GM18526 (cell line): ENCODE results near the gene FLNC.

ENCODE experiments used
- POLR2A ChIP-seq: IDR thresholded peaks from 3 replicates; pipeline ENCODE4 v1.6.1; 2011; ENCODE audit not compliant: insufficient read length; ENCODE audit errors: extremely low read depth

Gene FLNC

GRCh38 chr7:128860158-128861073 is 30.2 kb downstream of the FLNC start:
- TF ChIP-seq POLR2A, result no peak

GRCh38 chr7:128861957-128862570 is 31.9 kb downstream of the FLNC start:
- TF ChIP-seq POLR2A, result no peak

DNA sequence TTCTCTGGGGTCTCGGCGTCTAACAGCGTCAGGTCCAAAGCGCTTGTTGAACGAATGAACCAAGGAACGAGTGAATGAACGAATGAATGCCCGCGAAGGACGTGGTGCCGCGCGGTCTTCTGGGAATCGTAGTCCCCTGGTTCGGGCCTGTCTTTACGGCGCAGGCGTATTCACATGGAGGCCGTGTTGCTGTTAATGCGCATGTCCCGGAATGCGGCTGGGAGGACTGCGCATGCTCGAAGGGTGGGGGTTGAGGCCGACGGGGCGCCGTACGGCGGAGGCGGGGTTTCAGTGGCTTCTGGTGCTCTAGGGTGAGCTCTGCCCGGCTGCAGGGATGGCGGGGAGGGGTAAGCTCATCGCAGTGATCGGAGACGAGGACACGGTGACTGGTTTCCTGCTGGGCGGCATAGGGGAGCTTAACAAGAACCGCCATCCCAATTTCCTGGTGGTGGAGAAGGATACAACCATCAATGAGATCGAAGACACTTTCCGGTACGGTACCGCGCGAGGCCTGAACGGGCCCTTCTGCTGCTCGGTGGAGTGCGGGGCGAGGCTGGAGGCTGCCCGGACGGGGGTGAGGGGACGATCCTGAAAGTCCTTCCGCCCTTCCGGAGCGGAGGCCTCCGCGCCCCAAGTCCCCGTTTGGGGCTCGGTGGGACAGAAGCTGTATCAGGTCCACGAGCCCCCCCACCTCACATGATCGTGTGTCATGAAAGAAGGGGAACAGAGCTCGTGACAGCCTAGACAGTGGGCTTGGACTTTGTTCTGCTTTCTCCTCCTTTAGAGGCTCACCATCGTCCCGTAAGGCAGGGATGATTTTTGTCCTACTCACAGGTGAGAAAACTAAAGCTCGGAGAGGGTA is 32.6 kb downstream of the FLNC start, which contains the start of gene ATP6V1F:
TSS of gene ATP6V1F (plus strand) at position 286 of the 862 bp plus-strand sequence. CDS start at position 335, 49 bp downstream.
- peak; percentile 83 for TF ChIP-seq POLR2A

GRCh38 chr7:128863433-128863989 is 33.3 kb downstream of the FLNC start:
- TF ChIP-seq POLR2A, result no peak

GRCh38 chr7:128865303-128865702 is 35.1 kb downstream of the FLNC start:
- TF ChIP-seq POLR2A, result no peak

GRCh38 chr7:128865996-128866877 is 36.0 kb downstream of the FLNC start:
- TF ChIP-seq POLR2A, result no peak

GRCh38 chr7:128867241-128867640 is 37.0 kb downstream of the FLNC start:
- no peak for TF ChIP-seq POLR2A

DNA sequence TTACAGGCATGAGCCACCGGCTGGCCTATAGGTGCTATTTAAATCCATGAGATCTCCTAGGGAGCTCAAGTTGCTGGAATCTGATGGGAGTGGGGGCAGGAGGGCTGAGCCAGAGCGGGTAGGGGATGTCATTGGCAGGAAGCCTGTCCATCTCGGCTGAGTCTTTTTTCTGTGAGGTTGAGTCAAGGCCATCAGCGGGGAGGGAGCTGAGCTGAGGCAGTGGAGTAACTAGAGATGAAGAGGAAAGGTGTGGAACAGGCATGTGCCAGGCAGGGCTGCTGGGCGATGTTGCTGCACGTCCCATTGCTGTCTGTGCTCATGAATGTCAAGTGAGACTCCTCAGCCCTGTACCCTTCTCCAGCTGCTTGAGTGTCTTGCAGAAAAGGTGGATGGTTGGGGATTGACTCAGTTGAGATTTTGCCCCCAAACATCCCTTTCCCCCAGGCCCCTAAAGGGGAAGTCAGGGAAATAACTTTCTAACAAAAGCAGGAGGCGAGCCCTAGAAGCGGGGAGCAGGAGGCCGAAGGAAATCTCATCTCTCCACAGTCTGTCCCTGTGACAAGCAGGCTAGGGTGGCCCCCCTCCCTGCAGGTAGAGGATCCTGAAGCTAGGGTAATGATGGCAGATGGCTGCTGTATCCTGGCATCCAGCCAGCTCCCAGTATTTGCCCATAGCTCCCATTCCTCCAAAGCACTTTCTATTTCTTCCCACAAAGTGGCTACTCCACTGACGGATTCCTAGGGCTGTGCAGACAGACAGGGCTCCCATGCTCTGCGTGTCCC is 37.8 kb downstream of the FLNC start:
- TF ChIP-seq POLR2A, result no peak

DNA sequence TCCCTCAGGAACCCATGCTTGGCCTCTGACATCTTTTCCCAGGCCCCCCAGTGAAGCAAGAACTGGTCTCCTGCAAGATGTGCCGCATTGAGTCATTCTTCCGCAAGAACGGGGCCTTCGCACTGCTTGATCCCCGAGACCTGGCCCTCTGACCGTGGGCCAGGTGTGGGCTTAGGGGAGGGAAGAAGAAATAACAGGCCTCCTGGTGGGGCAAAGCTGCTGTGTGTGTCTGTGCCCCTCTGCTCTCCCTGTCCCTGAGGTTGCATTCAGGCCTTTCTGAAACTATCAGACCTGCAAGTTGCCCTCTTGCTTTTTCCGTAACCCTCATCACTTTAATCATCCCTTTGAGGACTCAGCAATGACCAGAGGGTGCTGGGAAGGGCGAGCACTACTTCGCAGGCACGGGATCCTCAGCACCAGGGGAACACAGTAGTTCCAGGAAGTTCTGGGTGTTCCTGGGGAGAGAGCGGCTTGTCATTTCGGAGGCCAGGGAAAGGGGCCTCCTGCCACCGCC is 38.5 kb downstream of the FLNC start:
- no peak for TF ChIP-seq POLR2A

DNA sequence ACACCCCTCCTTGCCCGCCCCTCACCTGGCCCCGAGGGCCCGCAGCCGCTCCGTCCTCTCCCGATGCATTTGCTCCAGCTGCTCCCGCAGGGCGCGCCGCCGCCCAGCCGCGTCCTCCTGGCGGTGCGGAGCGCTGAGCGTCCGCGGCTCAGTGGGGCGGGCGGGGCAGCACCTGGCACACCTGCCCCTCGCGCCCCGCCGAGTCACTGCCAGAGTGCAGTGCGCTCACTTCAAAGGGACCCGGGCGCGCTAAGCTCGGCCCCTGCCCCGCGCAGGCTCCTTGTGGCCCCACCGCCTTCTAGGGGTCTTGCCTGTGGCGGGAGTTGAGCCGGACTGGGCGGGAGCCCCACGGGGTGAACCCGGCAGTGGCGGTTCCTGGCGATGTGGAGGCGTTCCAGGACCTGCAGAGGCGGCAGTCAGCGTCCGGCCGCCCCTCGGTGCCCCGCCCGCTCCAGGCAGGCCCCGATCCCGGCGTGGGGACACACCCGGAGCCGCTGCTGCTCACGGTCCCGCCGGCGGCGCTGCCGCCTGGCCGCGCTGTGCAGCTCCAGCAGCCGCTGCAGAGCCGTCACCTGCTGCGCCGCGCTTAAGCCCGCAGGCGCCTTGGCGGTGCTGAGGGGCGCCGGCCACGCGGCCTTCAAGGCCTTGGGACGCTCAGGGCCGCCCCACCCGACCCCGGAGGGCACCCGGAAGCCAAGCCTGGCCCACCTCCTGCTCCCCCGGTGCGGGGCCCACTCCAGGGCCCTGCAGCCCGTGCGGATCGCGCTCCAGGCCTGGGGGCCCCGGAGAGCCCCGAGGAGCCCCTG is 39.1 kb downstream of the FLNC start:
- TF ChIP-seq POLR2A, result no peak

GRCh38 chr7:128869944-128870285 is 39.7 kb downstream of the FLNC start:
- no peak for TF ChIP-seq POLR2A

DNA sequence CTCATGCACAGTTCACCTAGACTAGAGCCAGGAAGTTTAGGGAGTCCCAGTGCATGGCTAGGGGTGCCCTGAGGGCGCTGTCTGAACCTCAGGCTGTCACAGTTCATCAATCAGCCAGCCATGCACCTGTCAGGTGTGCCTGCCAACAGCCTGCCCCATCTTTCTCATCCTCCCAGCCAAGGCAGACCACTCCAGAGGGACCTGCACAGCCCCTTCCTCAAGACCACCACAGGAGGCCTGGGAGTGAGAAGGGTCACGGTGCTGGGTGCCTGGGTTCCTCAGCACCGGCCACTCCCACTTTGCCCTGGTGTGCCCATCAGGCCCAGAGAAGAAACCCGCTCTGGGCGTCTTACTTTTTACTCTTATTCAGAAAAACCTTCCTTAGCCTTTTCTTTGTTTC is 40.8 kb downstream of the FLNC start:
- TF ChIP-seq POLR2A, result no peak
